Measurements from ENCODE around the gene MS4A6A.
A peak's percentile ranks its signal among the peaks of the same experiment; 100 is the strongest.
"Not testable (repeated sequence)": the region's sequence is repeated elsewhere in the genome, so short reads cannot be mapped to it uniquely, and the experiment has no call there.

Gene MS4A6A

DNA sequence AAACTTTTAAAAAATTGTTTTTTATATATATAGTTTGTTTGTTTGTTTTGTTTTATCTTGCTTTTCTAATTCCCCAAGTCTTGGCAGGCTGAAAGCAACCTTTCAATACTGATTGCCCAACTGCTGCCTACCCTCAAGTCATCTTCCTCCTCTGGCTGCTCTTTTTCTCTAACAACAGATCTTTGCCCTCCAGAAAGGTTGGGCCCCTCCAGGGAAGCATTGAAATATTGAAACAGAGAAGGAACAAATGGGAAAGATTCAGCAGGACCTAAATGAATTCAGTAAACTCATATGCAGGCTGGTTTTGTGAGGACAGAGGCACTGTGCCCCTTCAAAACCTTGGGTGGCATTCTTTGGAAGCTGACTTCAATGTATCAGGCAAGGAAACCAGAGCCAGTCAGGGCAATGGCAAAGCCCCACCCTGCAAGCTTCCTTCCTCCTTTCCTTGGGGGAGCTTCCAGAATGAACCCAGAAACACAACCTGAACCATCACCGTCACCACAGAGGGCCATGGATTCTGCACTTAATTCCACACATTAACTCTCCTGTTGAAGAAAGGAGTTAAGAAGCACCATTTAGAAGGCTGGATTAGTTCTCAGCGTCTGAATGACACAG is 815 bp upstream of the MS4A6A start:
- DNase-seq (ENCODE audit: low read depth in 3 of 3), result no peak

DNA sequence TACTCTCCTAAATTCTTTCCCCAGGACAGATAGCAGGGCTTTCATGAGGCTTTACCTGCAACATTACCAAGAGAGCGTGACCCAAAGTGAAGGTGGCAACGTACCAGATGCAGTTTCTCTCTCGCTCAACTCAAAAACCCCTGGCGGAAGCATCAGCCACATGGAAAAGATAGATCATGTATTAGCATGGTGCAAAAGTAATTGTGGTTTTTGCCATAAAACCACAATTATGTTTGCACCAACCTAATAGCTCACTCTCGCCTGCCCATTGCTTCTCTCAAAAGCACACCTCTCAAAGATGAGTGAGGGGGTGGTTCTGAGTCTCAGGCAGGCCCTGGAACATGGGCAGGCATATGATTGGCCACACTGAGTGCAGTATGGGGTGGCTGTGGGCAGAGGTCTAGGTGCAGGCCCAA is 7.0 kb downstream of the MS4A6A start:
- peak in 1 of 3 experiments; percentile 4 for DNase-seq (ENCODE audit: low read depth in 3 of 3)

DNA sequence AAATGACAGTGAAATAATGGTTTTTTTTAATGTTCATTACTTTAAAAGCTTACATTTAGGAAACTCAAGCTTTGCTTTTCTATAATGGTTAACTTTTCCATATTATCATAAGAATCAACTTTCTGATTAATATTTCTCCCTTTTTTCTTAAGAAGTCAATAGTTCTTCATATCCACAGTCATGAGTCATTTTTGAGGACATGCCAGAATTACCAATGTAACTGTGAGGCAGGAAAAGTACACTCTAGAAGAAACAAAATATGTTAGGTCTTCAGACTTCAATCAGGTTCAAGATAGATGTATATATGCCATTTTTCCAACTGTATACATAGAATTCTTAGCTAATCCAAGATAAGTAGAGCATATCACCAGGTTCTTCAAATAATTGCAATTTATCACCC is 10.9 kb downstream of the MS4A6A start:
- no peak for DNase-seq (ENCODE audit: low read depth in 3 of 3)

DNA sequence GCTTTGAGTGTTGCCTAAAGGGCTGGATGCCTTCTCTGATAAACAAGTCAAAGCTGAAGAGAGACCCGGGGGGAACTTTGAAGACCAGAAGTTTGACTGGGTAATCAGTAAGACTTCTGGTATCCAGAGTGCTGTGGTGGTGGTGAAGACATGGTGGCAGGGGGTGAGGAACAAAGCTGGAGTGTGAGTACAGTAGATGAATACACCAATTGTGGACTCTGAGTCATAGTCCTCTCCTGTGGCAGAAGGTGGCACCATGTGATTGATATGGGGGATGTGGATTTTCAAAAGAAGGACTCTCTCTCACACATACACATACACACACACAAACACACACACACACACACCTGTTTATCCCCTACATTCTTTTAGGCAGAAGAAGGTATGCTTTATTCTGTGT is 12.3 kb downstream of the MS4A6A start:
- no peak for DNase-seq (ENCODE audit: low read depth in 3 of 3)

DNA sequence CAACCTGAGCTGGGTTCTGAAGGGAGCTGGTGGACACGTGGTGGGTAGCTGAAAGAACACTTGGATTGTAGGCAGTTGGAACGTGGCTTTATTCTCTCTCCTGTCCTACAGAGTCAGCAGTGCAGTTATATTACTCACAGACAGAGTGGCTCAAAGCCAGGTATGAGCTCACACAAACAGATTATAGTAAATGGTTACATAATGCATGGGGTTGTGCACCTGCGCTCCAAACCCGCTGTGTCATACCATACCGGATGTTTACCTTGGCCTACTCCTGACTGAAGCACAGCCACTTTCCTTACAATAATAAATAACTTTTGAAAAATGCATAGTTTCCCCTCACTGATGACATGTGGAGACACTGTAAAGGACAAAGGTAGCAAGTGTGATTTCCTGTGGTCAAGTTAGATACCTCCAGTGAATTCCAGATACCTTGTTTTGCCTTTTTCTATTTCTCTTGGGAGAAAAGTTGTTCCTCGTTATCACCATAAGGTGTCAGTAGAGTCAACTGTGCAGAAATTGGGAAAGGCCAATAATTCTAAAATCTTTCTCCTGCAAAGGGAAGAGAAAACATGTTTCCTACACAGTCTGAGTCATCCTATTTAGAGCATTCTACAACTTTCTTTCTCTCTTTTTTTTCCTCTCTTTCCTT is 13.5 kb downstream of the MS4A6A start:
- DNase-seq (ENCODE audit: low read depth in 3 of 3), result no peak

DNA sequence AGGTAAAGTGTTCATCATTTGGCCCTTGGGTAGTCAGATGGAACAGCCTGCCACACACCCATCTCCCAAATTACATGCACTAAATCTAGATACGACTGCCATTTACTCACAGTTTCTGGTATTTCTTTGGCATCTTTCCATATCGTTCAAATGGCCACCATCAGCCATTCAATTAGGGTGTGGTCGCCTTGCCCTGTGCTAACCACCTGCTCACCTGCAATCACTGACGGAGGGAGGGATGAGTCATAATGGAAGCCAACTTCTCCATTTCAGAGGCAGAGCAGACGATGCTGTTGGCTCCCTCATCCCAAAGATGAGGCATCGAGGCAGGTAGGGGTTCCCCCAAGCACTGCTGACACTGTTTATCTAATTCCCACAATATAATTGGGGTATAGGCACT is 14.6 kb downstream of the MS4A6A start:
- DNase-seq (ENCODE audit: low read depth in 3 of 3), result no peak

DNA sequence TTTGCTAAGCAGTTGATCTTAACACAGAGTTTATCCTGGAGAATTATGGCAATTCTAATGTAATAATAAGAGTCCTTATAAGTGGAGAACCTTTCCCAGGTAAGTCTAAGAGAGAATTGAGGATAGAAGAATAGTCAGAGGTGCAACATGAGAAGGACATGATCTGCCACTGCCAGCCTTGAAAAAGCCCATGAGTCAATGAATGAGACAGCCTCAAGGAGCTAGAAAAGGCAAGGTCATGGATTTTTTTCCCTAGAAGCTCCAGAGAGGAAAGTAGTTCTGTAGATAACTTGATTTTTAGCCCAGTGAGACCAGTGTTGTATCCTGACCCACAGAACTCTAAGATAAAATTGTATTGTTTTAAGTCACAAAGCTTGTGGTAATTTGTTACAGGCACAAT is 16.9 kb downstream of the MS4A6A start:
- no peak for DNase-seq (ENCODE audit: low read depth in 3 of 3)

DNA sequence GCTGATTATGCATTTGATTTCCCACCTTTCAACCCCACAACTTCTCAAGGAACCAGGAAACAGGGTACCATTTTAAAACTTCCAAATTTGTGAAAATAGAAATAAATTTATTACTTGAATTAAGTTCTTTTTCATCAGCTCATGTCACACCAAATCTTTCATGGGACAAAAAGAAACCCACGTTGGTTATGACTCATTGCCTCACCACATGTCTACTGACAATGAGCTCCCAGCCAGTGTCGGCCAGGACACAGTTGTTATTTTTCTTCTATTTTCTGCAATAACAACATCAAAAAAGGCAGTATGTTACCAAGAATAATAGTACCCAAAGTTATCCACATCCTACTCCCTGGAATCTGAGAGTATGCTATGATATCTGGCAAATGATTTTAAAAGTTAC is 17.3 kb downstream of the MS4A6A start:
- no peak for DNase-seq (ENCODE audit: low read depth in 3 of 3)

DNA sequence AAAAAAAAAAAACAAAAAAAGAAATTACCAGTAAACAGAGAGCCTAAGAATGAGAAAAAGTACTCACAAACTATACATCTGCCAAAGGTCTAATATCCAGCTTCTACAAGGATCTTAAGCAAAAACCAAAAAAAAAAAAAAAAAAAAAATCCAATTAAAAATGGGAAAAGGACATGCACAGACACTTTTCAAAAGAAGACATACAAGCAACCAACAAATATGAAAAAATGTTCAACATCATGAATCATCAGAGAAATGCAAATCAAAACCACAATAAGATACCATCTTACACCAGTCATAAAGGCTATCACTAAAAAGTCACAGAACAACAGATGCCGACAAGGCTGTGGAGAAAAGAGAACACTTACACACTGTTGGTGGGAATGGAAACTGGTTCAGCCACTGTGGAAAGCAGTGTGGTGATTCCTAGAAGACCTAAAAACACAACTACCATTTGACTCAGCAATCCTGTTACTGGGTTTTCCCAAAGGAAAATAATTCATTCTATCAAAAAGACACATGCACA is 18.3 kb downstream of the MS4A6A start:
- no peak for DNase-seq (ENCODE audit: low read depth in 3 of 3)

DNA sequence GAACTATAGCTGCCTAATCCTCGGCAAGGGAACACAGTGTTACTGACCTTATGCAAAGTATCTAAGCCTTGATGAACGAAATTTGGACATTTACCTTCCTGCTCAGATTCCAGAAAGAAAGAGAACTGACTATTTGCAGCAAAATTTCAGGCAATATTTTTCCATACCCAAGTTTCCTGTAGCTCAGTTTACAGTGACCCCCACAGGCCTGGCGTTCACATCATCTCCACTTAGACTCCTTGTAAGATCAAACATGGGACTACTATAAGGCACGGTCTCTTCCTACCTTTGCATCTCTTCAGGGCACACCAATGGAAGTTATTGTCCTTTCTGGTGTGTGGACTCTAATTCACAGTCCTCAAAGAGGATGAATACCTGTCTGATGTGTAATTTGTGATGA is 21.1 kb downstream of the MS4A6A start:
- DNase-seq (ENCODE audit: low read depth in 3 of 3), result no peak

DNA sequence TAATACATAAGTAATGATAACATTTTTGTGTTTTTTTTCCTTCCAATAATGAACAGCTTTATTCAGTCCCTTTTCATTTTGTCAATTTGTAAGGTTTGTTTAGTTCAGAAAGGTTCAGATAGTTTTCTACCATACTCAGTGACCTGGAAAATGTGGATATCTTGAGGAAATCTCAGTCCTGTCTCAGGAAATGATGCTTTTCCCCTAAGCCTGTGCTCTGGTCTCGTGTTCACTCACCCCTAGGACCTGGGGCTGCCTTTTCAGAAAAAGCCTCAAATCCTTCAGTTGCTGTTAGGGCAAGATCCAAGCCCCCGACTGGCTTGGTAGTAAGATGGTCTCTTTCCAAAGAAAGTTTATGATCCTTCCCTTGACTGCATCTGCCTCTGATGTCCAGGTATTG is 21.8 kb downstream of the MS4A6A start:
- DNase-seq (ENCODE audit: low read depth in 3 of 3), result no peak

DNA sequence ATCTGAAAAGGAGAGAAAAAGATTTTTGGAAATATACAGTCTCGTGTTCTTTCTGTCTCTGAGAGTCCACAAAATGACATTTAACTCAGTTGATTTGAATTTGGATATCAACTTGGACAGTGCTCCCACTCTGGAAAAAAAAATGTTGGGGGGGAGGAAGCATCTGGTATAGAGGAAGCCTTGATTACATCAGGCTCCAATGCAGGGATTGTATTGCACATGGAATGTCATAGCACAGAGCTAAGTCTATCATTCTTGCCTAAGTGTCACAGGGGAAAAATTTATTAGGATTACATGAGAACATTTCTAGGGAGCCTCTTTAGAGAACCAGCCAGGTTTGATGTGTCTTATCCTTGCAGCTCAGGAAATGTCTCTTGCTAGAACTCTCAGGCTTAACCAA is 23.0 kb downstream of the MS4A6A start:
- DNase-seq (ENCODE audit: low read depth in 3 of 3), result no peak

DNA sequence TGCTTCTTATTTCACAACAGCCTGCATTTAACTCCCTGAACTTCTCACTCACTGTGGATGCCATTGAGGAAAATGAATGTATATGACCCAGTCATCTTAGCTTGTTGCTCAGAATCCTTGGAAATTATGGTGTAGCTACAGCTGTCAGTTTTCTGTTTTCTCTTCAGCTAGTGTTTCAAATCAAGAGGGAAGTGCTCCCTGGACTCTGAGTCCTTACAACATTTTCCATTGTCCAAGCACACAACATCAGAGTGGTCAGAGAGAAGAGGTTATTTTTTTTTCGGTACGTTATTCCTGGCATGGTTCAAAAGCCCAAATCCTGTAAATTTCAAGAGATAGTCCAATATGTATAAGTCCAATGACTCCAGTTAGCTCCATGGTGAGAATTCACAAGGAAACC is 23.6 kb downstream of the MS4A6A start:
- no peak for DNase-seq (ENCODE audit: low read depth in 3 of 3)

DNA sequence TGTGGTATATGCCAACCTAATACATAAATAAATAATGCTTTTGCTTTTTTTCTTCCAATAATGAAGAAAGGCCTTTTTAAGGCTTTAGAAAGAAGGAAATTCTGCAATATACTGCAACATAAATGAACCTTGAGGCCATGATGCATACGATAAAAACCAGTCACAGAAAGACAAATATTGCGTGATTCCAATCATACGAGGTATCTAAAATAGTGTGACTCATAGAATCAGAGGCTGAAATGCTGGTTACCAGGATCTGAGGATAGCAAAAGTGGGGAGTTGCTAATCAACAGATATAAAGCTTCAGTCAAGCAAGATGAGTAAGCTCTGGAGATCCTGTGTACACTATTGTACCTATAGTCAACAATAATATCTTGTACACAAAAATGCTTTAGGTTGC is 24.2 kb downstream of the MS4A6A start:
- DNase-seq (ENCODE audit: low read depth in 3 of 3), result no peak

DNA sequence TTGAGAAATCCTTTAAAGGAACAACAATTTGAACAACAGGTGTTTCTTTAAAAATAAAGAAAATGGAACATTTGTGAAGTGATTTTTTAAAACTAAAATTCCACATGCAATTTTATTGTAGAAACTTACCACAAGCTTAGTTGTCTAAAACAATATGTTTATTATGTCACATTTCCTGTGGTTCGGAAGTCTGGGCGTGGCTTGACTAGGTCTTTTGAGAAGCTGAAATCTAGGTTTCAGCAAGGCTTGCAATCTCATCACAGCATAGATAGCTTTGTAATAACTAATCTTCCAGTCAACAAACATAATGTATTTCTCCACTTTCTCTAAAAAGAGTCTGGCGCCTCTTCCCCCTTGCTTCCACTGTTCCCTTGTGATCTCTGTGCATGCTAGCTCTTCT is 27.0 kb downstream of the MS4A6A start:
- DNase-seq (ENCODE audit: low read depth in 3 of 3), result no peak

DNA sequence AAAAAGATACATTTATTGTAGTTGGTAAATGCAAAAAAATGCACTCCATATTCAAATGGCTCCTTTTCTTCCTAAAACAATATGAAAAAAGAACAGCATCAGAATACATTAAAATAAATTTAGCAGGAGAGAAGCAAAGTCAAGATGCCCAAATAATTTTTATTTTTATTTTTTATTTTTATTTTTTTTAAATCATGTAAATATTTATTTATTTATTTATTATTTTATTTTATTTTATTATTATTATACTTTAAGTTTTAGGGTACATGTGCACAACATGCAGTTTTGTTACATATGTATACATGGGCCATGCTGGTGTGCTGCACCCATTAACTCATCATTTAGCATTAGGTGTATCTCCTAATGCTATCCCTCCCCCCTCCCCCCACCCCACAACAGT is 30.2 kb downstream of the MS4A6A start:
- not testable (repeated sequence) for DNase-seq (ENCODE audit: low read depth in 3 of 3)

DNA sequence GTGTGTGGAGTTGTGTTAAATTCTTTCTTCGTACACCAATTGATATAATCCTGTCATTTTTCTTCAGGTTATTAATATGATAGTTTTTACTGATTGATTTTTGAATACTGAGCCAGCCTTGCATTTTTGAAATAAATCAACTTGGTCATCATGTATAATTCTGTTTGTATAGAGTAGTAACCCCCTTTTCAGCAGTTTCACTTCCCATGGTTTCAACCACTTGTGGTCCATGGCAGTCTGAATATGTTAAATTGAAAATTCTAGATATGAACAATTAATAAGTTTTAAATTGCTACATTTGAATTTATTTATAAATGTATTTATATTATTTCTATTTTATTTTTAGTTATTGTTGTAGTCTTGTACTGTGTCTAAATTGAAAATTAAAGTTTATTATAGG is 32.6 kb downstream of the MS4A6A start:
- DNase-seq (ENCODE audit: low read depth in 3 of 3), result no peak

DNA sequence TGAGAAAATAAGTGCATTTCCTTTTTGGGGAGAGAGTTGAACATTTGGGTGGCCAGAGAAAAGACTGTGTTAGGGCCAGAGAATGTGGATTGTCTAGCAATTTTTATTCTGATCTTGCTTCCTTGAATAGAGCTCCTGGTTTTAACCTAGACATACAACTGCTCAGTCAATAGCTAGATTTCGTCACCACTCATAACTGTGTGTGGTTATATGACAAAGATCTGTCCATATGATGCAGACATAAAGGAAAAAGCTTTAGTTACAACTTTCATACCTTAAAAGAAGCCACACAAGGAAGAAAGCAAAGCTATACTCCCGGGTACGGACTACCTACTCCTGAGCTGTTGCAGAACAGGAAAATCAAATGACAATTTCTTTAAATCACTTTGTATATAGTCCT is 37.2 kb downstream of the MS4A6A start:
- no peak for DNase-seq (ENCODE audit: low read depth in 3 of 3)

DNA sequence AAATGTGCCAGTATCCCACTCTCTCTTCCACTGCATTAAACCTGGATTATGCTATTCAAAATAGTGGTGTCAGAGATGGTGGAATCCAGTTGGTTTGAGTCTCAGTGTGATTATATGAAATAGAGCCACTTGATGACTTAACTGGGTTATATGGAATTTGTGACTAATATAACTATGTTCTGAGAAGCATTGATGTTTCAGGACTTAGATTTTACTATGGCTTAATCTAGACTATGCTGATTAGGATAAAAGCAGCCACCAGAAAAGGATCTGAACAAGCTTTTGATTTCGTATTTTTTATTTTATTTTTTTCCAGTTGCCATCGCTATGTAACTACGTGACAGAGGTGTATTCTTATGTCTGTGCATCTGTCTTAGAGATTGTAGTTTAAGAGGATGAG is 39.1 kb downstream of the MS4A6A start:
- no peak for DNase-seq (ENCODE audit: low read depth in 3 of 3)

DNA sequence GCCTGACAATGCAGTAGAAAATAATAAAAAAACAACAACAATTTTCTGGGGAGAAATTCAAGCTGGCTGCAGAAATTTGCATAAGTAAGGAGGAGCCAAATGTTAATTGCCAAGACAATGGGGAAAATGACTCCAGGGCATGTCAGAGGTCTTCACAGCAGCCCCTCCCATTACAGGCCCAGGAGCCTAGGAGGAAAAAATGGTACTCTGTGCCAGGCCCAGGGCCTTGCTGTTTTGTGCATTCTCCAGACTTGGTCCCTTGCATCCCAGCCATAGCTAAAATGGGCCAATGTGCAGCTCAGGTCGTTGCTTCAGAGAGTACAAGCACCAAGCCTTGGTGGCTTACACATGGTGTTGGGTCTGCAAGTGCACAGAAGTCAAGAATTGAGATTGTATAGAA is 49.0 kb downstream of the MS4A6A start:
- no peak for DNase-seq (ENCODE audit: low read depth in 3 of 3)

DNA sequence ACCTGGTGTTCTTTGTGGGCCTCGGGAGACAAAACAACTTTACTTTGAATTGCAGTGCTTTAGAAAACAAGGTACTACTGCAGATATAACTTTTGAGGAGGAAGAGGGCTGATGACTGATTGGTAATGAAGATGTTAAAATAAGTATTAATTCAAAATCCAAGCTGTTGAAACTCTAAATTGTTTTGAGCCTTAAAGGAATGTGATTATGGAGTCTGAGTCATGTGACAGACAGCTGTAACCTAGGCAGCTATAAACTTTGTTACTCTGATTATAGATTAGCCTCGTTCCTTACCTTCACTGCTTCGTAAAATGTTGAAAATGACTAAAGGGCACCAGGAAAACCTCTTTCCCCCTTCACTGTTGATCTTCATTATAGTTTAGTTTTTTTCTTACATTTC is 51.0 kb downstream of the MS4A6A start:
- no peak for DNase-seq (ENCODE audit: low read depth in 3 of 3)

DNA sequence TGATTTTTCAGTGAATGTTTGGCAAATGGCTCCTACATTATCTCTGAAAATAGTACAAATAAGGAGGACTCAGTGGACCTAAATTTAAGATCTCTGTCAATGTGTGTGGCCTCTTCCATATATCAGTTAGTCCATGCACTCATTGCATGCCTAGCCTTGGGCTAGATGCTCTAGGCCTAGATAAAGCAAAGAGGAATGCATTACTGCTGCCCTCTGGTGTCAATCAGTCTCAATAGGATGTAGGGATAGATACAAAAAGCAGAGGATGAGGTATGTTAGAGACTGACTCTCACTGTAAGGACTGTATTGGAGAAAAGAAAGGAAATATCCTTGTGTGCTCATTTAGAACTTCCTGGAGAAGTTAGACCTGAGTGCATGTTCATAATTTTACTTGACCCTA is 52.4 kb downstream of the MS4A6A start:
- DNase-seq (ENCODE audit: low read depth in 3 of 3), result no peak

DNA sequence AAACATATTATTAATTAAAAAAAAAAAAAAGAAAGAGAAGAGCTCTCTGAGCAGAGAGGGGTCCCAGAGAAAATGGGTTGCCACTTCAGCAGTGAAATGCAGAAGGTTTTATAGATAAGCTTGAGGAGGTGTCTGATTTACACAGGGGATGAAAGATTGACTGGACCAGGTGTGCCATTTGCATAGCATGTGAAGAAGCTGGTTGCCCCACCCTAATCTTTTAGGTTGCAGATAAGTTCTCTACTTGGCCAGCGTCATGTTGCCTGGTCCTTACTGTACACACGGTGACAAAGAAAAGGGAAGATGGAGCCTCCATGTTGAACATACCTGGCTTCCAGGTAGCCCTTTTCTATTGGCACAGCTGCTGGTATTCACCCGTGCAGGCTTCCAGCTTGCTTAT is 53.0 kb downstream of the MS4A6A start:
- DNase-seq (ENCODE audit: low read depth in 3 of 3), result no peak

DNA sequence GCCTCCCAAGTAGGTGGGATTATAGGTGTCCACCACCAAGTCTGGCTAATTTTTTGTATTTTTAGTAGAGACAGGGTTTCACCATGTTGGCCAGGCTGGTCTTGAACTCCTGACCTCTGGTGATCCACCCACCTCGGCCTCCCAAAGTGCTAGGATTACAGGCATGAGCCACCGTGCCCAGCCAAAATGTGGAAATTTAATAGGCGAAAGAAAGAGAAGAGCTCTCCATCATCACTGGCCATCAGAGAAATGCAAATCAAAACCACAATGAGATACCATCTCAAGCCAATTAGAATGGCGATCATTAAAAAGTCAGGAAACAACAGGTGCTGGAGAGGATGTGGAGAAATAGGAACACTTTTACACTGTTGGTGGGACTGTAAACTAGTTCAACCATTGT is 54.0 kb downstream of the MS4A6A start:
- DNase-seq (ENCODE audit: low read depth in 3 of 3), result not testable (repeated sequence)
